ENCODE measurements around the gene TMEM217. TPM values are rescaled to one million over a fixed set of nuclear protein-coding genes. Genes with fewer than 3 reads are reported as not detected.
A peak's percentile ranks its signal among the peaks of the same experiment; 100 is the strongest.

Gene TMEM217
- total RNA-seq, 2 donors from 2014 or later = 0.41 to 6.2 TPM

DNA sequence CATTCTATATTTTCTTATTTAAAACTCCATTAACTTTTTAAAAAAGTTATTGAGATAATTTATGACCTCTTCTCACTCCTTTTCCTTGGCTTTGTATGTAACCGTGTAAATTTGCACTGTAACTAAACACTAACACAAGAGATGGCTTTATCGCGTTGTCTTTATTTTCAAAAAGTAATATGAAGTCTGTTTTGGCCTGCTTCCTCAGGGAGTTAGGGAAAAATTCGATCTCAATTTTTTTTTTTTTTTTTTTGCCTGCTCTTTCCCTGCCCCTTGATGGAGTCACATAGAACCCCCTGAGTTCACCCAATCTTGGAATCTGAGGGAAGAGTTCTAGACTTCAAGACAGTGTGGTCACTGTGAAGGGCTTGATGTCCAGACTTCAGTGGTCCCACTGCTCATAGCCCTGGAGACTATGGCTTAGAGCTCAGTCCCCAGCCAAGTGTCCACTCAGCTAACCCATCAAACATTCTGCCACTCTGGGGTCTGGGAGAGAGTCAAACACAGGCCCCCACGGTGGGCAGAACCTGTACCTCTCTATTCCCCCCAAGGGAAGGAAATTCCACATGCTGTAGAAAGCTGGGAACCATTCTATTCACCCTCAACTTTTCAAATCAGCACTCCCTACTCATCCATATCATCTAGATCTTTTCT, 16.0 kb downstream of the TMEM217 start:
- peak overlapping the region; percentile 89 to 92 for H3K27ac ChIP-seq
- H3K4me3 ChIP-seq = no peak overlapping the region
- H3K36me3 ChIP-seq = no peaks in the 10 kb centered on the region
- ATAC-seq (ENCODE audit: insufficient number of reproducible peaks, low FRiP score, low read depth) (no peak), DNase-seq (ENCODE audit: low spot score) (no peak)
- H3K9me3 ChIP-seq = no peaks in the 10 kb centered on the region
- H3K27me3 ChIP-seq (replicated peaks; ENCODE audit: insufficient read depth) = no peaks in the 10 kb centered on the region
- H3K4me1 ChIP-seq (ENCODE audit: control insufficient read depth in 1 of 2, low read depth in 2 of 2) = peaks cover 55 to 70% of the 10 kb centered on the region in 2 donors
- TF ChIP-seq, protein P1, sequence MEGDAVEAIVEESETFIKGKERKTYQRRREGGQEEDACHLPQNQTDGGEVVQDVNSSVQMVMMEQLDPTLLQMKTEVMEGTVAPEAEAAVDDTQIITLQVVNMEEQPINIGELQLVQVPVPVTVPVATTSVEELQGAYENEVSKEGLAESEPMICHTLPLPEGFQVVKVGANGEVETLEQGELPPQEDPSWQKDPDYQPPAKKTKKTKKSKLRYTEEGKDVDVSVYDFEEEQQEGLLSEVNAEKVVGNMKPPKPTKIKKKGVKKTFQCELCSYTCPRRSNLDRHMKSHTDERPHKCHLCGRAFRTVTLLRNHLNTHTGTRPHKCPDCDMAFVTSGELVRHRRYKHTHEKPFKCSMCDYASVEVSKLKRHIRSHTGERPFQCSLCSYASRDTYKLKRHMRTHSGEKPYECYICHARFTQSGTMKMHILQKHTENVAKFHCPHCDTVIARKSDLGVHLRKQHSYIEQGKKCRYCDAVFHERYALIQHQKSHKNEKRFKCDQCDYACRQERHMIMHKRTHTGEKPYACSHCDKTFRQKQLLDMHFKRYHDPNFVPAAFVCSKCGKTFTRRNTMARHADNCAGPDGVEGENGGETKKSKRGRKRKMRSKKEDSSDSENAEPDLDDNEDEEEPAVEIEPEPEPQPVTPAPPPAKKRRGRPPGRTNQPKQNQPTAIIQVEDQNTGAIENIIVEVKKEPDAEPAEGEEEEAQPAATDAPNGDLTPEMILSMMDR (IDR thresholded peaks at IDR 0.05) = no peak

DNA sequence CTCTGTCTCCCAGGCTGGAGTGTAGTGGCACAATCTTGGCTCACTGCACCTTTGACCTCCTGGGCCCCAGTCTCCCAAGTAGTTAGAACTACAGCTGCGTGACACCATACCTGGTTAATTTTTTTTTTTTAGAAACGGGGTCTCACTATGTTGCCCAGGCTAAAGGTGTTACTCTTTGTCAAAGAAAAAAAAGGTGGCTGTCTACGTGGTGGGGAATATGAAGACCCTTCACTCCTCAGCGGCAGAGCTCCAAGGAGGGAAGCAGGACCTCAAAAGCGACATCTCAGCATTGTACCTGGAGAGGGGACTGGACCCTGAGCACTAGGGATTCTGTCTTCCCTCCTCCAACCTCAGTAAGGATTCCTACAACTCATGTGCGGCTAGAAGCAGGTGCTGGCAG, 16.8 kb downstream of the TMEM217 start:
- Histone ChIP-seq H3K9me3 (no peaks in the 10 kb centered on the region), H3K36me3 (no peaks in the 10 kb centered on the region), H3K27me3 (replicated peaks; ENCODE audit: insufficient read depth) (no peaks in the 10 kb centered on the region), H3K4me3 (no peak overlapping the region), H3K27ac (peak overlapping the region; percentile 89 to 92), H3K4me1 (ENCODE audit: control insufficient read depth in 1 of 2, low read depth in 2 of 2) (peaks cover 55 to 70% of the 10 kb centered on the region in 2 donors)
- DNase-seq (ENCODE audit: low spot score) = no peak
- no peak for ATAC-seq (ENCODE audit: insufficient number of reproducible peaks, low FRiP score, low read depth)
- TF ChIP-seq, protein P1 (IDR thresholded peaks at IDR 0.05) = no peak

DNA sequence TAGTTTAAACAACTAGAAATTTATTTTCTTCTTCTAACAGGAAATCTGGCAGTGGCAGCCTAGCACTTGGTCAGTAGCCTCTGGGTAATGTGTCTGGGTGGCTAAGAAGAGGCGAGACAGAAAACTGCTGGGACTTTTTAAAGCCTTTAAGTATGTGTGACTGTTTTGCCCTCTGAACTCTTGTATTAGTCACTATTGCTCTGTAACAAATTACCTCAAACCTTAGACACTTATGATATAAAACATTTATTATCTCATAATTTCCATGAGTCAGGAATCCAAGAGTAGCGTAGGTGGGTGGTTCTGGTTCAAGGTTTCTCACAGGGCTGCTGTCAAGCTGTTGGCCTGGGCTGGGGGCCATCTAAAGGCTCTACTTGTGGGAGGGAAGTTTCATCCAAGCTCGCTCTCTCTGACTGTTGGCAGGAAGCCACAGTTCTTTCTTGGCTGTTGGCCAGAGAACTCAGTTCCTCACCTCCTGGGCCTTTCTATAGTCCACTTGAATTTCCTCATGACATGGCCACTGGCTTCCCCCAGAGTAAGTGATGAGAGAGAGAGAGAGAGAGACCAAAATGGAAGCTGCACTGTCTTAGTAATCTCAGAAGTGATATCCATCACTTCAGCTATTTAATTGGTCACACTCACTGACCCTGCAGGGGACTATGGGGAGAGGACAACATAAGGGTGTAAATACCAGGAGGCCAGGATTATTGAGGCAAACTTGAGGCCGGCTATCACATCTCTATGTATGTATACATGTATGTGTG, 17.8 kb downstream of the TMEM217 start:
- TF ChIP-seq, protein P1 (IDR thresholded peaks at IDR 0.05) = no peak
- no peaks in the 10 kb centered on the region for H3K9me3 ChIP-seq
- ATAC-seq (ENCODE audit: insufficient number of reproducible peaks, low FRiP score, low read depth) (peak; percentile 55), DNase-seq (ENCODE audit: low spot score) (peak; percentile 82)
- H3K27ac ChIP-seq = peak overlapping the region; percentile 89 to 92
- peaks cover 52 to 65% of the 10 kb centered on the region in 2 donors for H3K4me1 ChIP-seq (ENCODE audit: control insufficient read depth in 1 of 2, low read depth in 2 of 2)
- no peaks in the 10 kb centered on the region for H3K36me3 ChIP-seq
- H3K27me3 ChIP-seq (replicated peaks; ENCODE audit: insufficient read depth) = no peaks in the 10 kb centered on the region
- H3K4me3 ChIP-seq = no peak overlapping the region

DNA sequence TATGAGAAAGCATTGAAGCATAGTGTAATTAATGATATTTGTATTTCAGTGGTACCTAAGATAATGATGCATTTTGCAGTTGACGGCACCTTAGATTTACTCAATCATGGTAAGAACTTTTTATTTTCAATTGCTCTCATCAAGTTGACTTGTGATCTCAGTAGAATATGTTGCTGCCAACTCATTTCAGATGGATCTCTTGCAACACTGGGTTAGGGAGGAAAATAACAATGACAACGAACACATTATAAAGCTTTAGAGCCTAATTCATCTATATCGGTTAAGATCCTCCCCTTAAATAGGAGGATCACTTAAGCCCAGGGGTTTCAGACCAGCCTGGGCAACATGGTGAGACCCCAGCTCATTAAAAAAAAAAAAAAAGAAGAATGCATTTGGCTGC, 18.4 kb downstream of the TMEM217 start:
- Histone ChIP-seq H3K36me3 (no peaks in the 10 kb centered on the region), H3K27me3 (replicated peaks; ENCODE audit: insufficient read depth) (no peaks in the 10 kb centered on the region), H3K4me3 (no peak overlapping the region), H3K9me3 (no peaks in the 10 kb centered on the region), H3K4me1 (ENCODE audit: control insufficient read depth in 1 of 2, low read depth in 2 of 2) (peaks cover 50 to 61% of the 10 kb centered on the region in 2 donors), H3K27ac (peak overlapping the region; percentile 89 to 92)
- no peak for ATAC-seq (ENCODE audit: insufficient number of reproducible peaks, low FRiP score, low read depth)
- DNase-seq (ENCODE audit: low spot score) = no peak
- TF ChIP-seq, protein P1 (IDR thresholded peaks at IDR 0.05) = no peak

DNA sequence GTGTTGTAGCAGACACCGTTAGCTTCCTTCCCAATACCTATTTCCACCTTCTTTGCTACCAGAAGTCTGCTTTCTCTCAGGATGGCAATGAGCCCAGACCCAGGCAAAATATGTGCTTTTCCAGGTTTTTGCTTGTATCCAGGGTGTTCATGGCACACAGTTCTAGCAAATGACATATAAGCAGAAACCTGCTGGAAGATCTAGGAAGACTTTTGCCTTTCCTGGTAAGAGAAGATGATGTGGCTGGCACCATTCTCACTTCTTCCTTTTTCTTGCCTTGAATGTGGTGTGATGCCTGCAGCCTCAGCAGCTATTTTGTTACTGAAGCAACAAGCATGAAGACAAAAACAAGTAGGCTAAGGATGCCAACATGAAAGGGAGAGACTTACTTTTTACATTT, 19.6 kb downstream of the TMEM217 start:
- Histone ChIP-seq H3K36me3 (no peaks in the 10 kb centered on the region), H3K27ac (peak overlapping the region; percentile 89 to 92), H3K4me3 (no peak overlapping the region), H3K9me3 (no peaks in the 10 kb centered on the region), H3K4me1 (ENCODE audit: control insufficient read depth in 1 of 2, low read depth in 2 of 2) (peaks cover 39 to 50% of the 10 kb centered on the region in 2 donors), H3K27me3 (replicated peaks; ENCODE audit: insufficient read depth) (no peaks in the 10 kb centered on the region)
- TF ChIP-seq, protein P1 (IDR thresholded peaks at IDR 0.05) = no peak
- DNase-seq (ENCODE audit: low spot score) = no peak
- ATAC-seq (ENCODE audit: insufficient number of reproducible peaks, low FRiP score, low read depth) = no peak

Measured in thoracic aorta (tissue), 2 donors.